Measurements from ENCODE around the gene TMEM151B.
"Not testable (repeated sequence)": the region's sequence is repeated elsewhere in the genome, so short reads cannot be mapped to it uniquely, and the experiment has no call there.

TMEM151B gene

GRCh38 chr6:44328203-44328602 lies 58.0 kb downstream of the TMEM151B start:
- DNase-seq (ENCODE audit: low read depth in 2 of 2, low spot score in 1 of 2) = not testable (repeated sequence)

GRCh38 chr6:44329858-44330257 lies 59.6 kb downstream of the TMEM151B start:
- DNase-seq (ENCODE audit: low read depth in 2 of 2, low spot score in 1 of 2) = no peak

- no peak for DNase-seq (ENCODE audit: low read depth in 2 of 2, low spot score in 1 of 2)
These were observed 62.3 kb downstream of the TMEM151B start for GRCh38 chr6:44332585-44332984.

GRCh38 chr6:44333273-44333919 lies 63.1 kb downstream of the TMEM151B start:
- no peak for DNase-seq (ENCODE audit: low read depth in 2 of 2, low spot score in 1 of 2)

GRCh38 chr6:44333942-44334341 lies 63.7 kb downstream of the TMEM151B start:
- DNase-seq (ENCODE audit: low read depth in 2 of 2, low spot score in 1 of 2) = no peak

GRCh38 chr6:44335631-44336030 lies 65.4 kb downstream of the TMEM151B start:
- DNase-seq (ENCODE audit: low read depth in 2 of 2, low spot score in 1 of 2) = no peak

DNA sequence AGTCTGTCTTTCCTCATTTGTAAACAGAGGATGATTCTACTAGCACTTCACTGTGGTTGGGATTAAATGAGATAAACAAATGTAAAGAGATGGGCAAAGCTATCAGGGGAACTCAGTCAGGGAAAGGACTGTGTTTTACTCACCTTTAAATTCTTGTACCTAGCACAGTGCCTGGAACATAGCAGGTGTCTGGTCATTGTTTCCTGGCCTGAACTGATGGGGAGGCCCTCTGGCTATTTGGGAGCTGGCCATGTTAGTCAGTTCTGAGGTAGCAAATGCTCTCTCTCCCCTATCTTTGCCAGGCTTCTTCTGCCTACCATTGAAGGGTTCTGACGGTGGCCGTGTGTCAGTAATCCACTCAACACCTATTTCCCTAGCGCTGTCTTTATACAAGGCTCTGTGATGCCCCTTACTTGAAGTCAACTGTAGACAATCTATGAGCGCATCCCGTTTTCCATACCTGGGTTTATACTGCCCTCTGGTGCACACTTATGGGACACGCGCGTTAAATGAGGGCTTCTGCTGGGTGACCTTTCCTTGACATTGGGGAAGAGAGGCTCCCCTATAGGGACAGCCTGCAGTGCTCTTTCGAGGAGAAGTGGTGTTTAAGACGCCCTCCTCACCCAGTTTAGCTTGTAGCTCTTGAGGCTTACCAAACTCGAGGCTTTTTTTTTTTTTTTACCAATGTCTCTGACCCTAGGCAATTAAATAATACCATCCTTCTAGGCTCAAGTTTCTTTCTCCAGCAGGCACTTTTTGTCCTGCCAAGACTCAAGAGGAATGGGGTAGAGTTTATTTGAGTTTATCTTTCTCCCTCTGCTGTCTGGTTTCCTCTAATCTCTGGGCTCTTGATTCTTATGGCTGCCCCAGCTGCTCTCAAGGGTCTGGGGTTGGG lies 68.2 kb downstream of the TMEM151B start:
- peak; percentile 9 to 39 for DNase-seq (ENCODE audit: low read depth in 2 of 2, low spot score in 1 of 2)

DNA sequence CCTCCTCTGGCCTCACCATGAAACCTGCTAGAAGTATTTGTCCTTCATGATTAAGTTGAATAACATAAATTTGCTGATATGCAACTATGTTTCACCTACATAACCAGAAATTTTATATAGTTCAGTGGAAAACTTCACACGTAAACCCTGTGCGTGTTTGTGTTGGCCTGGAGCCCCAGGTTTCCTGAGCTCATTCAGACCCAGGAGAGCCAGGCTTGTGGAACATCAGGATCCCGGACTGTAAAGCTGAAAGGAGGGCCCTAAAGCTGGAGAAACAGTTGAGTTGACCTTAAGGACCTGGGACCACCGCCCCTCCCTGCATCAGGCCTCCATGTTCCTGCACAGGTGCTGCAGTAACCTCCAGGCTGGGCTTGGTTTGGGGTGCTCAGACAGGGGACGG lies 69.1 kb downstream of the TMEM151B start:
- DNase-seq (ENCODE audit: low read depth in 2 of 2, low spot score in 1 of 2) = no peak

GRCh38 chr6:44339763-44340625 lies 69.7 kb downstream of the TMEM151B start:
- DNase-seq (ENCODE audit: low read depth in 2 of 2, low spot score in 1 of 2) = no peak

GRCh38 chr6:44341095-44341890 lies 71.0 kb downstream of the TMEM151B start:
- DNase-seq (ENCODE audit: low read depth in 2 of 2, low spot score in 1 of 2) = no peak

- no peak for DNase-seq (ENCODE audit: low read depth in 2 of 2, low spot score in 1 of 2)
These were observed 71.8 kb downstream of the TMEM151B start for GRCh38 chr6:44342052-44342451.

GRCh38 chr6:44342489-44342888 lies 72.2 kb downstream of the TMEM151B start, which contains the start of gene SPATS1:
SPATS1 (plus strand) TSS chr6:44342650; CDS start chr6:44343096, 446 bp downstream.
- DNase-seq (ENCODE audit: low read depth in 2 of 2, low spot score in 1 of 2) = no peak

DNA sequence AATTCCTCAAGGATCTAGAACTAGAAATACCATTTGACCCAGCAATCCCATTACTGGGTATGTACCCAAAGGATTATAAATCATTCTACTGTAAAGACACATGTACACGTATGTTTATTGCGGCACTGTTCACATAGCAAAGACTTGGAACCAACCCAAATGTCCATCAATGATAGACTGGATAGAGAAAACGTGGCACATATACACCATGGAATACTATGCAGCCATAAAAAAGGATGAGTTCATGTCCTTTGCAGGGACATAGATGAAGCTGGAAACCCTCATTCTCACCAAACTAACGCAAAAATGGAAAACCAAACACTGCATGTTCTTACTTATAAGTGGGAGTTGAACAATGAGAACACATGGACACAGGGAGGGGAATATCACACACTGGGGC lies 76.6 kb downstream of the TMEM151B start:
- not testable (repeated sequence) for DNase-seq (ENCODE audit: low read depth in 2 of 2, low spot score in 1 of 2)

GRCh38 chr6:44349904-44350649 lies 79.8 kb downstream of the TMEM151B start:
- DNase-seq (ENCODE audit: low read depth in 2 of 2, low spot score in 1 of 2) = no peak

DNA sequence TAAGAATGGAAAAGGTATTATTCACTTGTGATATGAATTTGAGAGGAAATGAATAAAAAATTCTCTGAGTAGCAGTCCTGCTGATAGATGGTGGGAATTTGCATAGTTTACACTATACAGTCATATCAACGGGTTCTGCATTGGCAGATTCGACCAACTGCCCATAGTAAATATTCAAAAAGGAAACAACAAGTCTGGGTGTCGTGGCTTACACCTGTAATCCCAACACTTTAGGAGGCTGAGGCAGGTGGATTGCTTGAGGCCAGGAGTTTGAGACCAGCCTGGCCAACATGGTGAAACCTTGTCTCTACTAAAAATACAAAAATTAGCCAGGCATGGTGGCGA lies 80.4 kb downstream of the TMEM151B start:
- DNase-seq (ENCODE audit: low read depth in 2 of 2, low spot score in 1 of 2) = not testable (repeated sequence)

DNA sequence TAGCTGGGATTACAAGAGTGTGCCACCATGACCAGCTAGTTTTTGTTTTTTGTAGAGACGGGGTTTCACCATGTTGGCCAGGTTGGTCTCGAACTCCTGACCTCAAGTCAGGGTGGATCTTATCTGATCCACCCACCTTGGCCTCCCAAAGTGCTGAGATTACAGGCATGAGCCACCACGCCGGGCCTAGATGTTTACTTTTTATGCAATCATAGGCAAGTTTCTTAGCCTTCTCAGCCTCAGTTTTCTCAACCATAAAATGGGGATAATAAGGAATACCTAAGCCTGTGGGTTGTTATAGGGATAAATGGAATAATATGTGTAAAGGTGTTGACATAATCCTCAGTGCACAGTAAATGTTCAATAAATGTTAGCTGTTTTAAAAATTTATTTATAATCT lies 82.0 kb downstream of the TMEM151B start:
- no peak for DNase-seq (ENCODE audit: low read depth in 2 of 2, low spot score in 1 of 2)

- no peak for DNase-seq (ENCODE audit: low read depth in 2 of 2, low spot score in 1 of 2)
These were observed 83.1 kb downstream of the TMEM151B start for GRCh38 chr6:44353336-44353735.

DNA sequence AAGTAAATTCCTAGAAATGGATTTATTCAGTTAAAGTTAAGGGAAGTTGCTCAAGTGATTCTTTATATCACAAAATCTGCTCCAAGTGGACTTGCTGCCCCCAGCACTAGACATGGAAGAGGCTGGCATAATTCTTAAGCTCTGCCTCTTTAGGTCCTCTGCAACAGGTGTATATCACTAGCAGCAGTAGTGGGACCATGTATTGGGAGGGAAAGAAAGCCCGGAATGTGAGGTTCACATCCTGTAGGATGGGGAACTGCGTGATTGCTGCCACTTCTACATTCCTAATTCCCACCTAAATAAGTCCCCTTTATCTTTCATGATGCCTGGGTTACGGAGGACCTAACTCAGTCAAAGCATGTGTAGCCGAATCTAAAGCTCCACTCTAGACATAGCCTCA lies 85.4 kb downstream of the TMEM151B start:
- DNase-seq (ENCODE audit: low read depth in 2 of 2, low spot score in 1 of 2) = no peak

DNA sequence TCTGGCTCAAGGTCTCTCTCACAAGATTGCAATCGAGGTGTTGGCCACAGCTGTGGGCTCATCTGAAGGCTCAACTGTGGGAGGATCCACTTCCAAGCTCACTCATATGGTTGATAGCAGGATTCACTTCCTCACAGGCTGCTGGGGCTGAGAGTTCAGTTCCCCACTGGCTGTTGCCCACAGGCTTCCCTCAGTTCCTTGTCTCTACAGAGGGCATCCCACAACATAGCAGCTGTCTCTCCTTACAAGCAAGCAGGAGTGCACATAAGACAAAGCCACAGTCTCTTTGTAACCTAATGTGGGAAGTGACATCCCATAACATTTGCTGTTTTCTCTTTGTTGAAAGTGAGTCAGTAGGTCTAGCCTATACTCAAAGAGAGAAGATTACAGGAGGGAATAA lies 86.2 kb downstream of the TMEM151B start:
- no peak for DNase-seq (ENCODE audit: low read depth in 2 of 2, low spot score in 1 of 2)

All from stimulated activated CD8-positive, alpha-beta memory T cell treated with anti-CD3 and anti-CD28 coated beads, Interleukin-4, amount 100 ng/mL, for 1 hour (primary cell).